OCI-LY1 (cell line): ENCODE measurements around the gene NDUFS4.

Experiments
- H2AFZ ChIP-seq: fragments of 200-600 bp; sonication (generic), shearing (Covaris generic); 2 replicates; pipeline ENCODE4 v1.6.0; 2014; ENCODE audit warnings: antibody characterized with exemption, mild to moderate bottlenecking, low read length
- H3F3A ChIP-seq: fragments of 200-600 bp; sonication (generic), shearing (Covaris generic); 2 replicates; pipeline ENCODE4 v1.6.0; 2014; ENCODE audit warnings: mild to moderate bottlenecking, antibody characterized with exemption, low read length, moderate library complexity; ENCODE audit not compliant: insufficient read depth
- H3K27ac ChIP-seq: fragments of 200-600 bp; sonication (generic); 2 replicates; pipeline ENCODE4 v1.5.1; 2014; ENCODE audit warnings: low read length, mixed run types, mild to moderate bottlenecking, low read depth; ENCODE audit not compliant: poor library complexity, severe bottlenecking
- H3K27me3 ChIP-seq: fragments of 200-600 bp; sonication (generic); 2 replicates; pipeline ENCODE4 v1.6.0; 2014; ENCODE audit warnings: antibody characterized with exemption, mild to moderate bottlenecking, low read length, moderate library complexity; ENCODE audit not compliant: insufficient read depth
- H3K36me3 ChIP-seq: fragments of 200-600 bp; sonication (generic); 2 replicates; pipeline ENCODE4 v1.6.1; 2014; ENCODE audit warnings: mild to moderate bottlenecking, antibody characterized with exemption, low read length, moderate library complexity, mixed read lengths; ENCODE audit not compliant: insufficient read depth
- H3K4me1 ChIP-seq: fragments of 200-600 bp; sonication (generic); 2 replicates; pipeline ENCODE4 v1.5.1; 2014; ENCODE audit warnings: mild to moderate bottlenecking, low read length, moderate library complexity; ENCODE audit not compliant: insufficient read depth, severe bottlenecking
- H3K4me2 ChIP-seq: fragments of 200-600 bp; sonication (generic), shearing (Covaris generic); 2 replicates; pipeline ENCODE4 v1.6.1; 2014; ENCODE audit warnings: low read length
- H3K4me3 ChIP-seq: fragments of 200-600 bp; sonication (generic); 2 replicates; pipeline ENCODE4 v1.5.1; 2014; ENCODE audit warnings: low read length, low read depth, mild to moderate bottlenecking, mixed read lengths; ENCODE audit not compliant: poor library complexity, severe bottlenecking
- H3K79me2 ChIP-seq: fragments of 200-600 bp; shearing (Covaris generic); 2 replicates; pipeline ENCODE4 v1.6.1; 2016; ENCODE audit warnings: mixed run types, low read length, mixed read lengths; ENCODE audit not compliant: insufficient read depth
- H3K9ac ChIP-seq: fragments of 200-600 bp; sonication (generic), shearing (Covaris generic); 2 replicates; pipeline ENCODE4 v1.6.1; 2014; ENCODE audit warnings: mild to moderate bottlenecking, low read length, mixed read lengths
- H3K9me2 ChIP-seq: fragments of 200-600 bp; sonication (generic), shearing (Covaris generic); 2 replicates; pipeline ENCODE4 v1.6.1; 2014; ENCODE audit warnings: low read depth, mild to moderate bottlenecking, low read length, mixed read lengths
- H3K9me3 ChIP-seq: fragments of 200-600 bp; shearing (Covaris generic); 2 replicates; pipeline ENCODE4 v1.6.1; 2014; ENCODE audit warnings: low read length, mixed read lengths
- H4K20me1 ChIP-seq: fragments of 200-600 bp; sonication (generic), shearing (Covaris generic); 2 replicates; pipeline ENCODE4 v1.6.0; 2016; ENCODE audit warnings: mild to moderate bottlenecking, low read length; ENCODE audit not compliant: insufficient read depth
- EZH2 ChIP-seq: fragments of 200-600 bp; sonication (generic), shearing (Covaris generic); IDR thresholded peaks from 2 replicates; pipeline ENCODE4 v1.8.0; 2017; ENCODE audit warnings: borderline replicate concordance, mixed run types, mild to moderate bottlenecking, antibody characterized with exemption, low read length, moderate library complexity, mixed read lengths
- TF ChIP-seq, protein P1 (sequence below): fragments of 200-600 bp; sonication (generic), shearing (Covaris generic); IDR thresholded peaks from 2 replicates; pipeline ENCODE4 v1.5.1; 2017; ENCODE audit warnings: mild to moderate bottlenecking, antibody characterized with exemption, low read length, moderate library complexity, mixed read lengths

The NDUFS4 gene

DNA sequence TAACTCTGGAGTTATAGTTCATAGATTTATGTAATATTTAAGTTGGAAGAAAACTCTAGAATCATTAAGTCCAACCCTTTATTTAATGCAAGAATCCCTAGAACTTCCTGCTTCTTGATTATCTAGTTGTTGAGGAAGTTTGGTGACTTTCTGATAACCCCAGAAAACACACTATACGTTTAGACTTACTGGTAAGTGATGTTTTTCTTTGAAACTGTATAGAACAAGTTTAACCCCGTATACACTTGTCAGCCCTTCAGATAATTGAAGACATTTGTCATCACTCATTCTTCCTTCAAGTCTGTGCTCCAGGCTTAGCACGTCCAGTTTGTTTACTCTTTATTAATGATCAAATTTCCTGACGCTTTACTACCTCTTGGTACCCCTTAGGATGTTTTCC is 9.0 kb downstream of the NDUFS4 start:
- no peaks in the 10 kb centered on the region for H3K27me3 ChIP-seq
- H3K4me1 ChIP-seq = no peaks in the 10 kb centered on the region
- H3K9me3 ChIP-seq = no peaks in the 10 kb centered on the region
- H3K27ac ChIP-seq = no peak overlapping the region
- no peak overlapping the region for H3K4me3 ChIP-seq
- TF ChIP-seq, protein P1, sequence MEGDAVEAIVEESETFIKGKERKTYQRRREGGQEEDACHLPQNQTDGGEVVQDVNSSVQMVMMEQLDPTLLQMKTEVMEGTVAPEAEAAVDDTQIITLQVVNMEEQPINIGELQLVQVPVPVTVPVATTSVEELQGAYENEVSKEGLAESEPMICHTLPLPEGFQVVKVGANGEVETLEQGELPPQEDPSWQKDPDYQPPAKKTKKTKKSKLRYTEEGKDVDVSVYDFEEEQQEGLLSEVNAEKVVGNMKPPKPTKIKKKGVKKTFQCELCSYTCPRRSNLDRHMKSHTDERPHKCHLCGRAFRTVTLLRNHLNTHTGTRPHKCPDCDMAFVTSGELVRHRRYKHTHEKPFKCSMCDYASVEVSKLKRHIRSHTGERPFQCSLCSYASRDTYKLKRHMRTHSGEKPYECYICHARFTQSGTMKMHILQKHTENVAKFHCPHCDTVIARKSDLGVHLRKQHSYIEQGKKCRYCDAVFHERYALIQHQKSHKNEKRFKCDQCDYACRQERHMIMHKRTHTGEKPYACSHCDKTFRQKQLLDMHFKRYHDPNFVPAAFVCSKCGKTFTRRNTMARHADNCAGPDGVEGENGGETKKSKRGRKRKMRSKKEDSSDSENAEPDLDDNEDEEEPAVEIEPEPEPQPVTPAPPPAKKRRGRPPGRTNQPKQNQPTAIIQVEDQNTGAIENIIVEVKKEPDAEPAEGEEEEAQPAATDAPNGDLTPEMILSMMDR = no peak
- TF ChIP-seq EZH2 = no peak
- no peak overlapping the region for H3K9ac ChIP-seq
- no peak overlapping the region for H2AFZ ChIP-seq
- peaks cover 61% of the 10 kb centered on the region for H3K79me2 ChIP-seq
- no peaks in the 10 kb centered on the region for H4K20me1 ChIP-seq
- no peak overlapping the region for H3K4me2 ChIP-seq
- H3K36me3 ChIP-seq = no peaks in the 10 kb centered on the region
- no peaks in the 10 kb centered on the region for H3F3A ChIP-seq
- no peaks in the 10 kb centered on the region for H3K9me2 ChIP-seq

DNA sequence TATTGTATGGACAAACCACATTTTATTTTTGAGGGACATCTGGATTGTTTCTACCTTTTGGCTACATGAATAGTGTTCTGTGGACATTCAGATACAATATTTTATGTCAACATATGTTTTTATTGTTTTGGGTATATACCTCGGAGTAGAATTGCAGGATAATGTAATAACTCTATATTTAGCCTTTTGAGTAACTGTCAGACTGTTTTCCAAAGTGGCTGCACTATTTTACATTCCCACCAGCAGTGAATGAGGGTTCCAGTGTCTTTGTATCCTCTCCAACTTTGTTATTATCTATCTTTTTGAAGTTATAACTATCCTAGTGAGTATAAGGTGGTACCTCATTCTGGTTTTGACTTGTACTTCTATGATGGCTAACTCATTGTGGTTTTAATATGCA is 11.0 kb downstream of the NDUFS4 start:
- Histone ChIP-seq H3K9ac (no peak overlapping the region), H3K9me3 (no peaks in the 10 kb centered on the region), H3K4me3 (no peak overlapping the region), H3K4me1 (no peaks in the 10 kb centered on the region), H3K27me3 (no peaks in the 10 kb centered on the region), H4K20me1 (no peaks in the 10 kb centered on the region), H3K36me3 (no peaks in the 10 kb centered on the region), H3K9me2 (no peaks in the 10 kb centered on the region), H3K79me2 (peaks cover 56% of the 10 kb centered on the region), H3K4me2 (no peak overlapping the region), H2AFZ (no peak overlapping the region), H3F3A (no peaks in the 10 kb centered on the region), H3K27ac (no peak overlapping the region)
- TF ChIP-seq EZH2 = no peak
- TF ChIP-seq, protein P1 = no peak

DNA sequence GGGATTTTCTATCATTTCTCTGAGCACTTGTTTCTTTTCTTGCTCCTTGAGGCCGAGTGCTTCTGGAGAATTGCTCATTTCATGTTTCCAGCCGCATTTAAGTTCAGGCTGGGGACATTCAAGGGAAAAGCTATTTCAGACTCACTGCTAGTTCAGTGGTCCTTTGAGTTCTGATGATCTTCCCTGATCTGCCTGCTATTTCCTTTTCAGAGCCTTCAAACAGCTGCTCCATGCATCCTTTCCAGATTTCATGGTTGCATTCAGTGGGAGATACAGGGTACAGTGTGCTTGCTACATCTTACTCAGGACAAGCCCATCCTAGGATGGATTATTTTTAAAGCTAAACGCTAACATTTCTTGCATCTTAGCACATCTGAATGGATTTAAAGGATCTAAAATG is 14.7 kb downstream of the NDUFS4 start:
- H3K27me3 ChIP-seq = no peaks in the 10 kb centered on the region
- H3K4me3 ChIP-seq = no peak overlapping the region
- no peak overlapping the region for H3K4me2 ChIP-seq
- TF ChIP-seq, protein P1 = no peak
- no peak for TF ChIP-seq EZH2
- H3K27ac ChIP-seq = no peak overlapping the region
- no peaks in the 10 kb centered on the region for H3K4me1 ChIP-seq
- no peak overlapping the region for H2AFZ ChIP-seq
- H4K20me1 ChIP-seq = no peaks in the 10 kb centered on the region
- no peaks in the 10 kb centered on the region for H3K9me2 ChIP-seq
- H3K36me3 ChIP-seq = no peaks in the 10 kb centered on the region
- H3K9ac ChIP-seq = no peak overlapping the region
- no peaks in the 10 kb centered on the region for H3K9me3 ChIP-seq
- H3K79me2 ChIP-seq = peaks cover 40% of the 10 kb centered on the region
- no peaks in the 10 kb centered on the region for H3F3A ChIP-seq
